GM12892 (cell line): ENCODE measurements around the gene LRRFIP2.

ENCODE experiments used
- POLR2A ChIP-seq: IDR thresholded peaks from 2 replicates; pipeline ENCODE4 v1.6.1; 2011; ENCODE audit warnings: low read depth, low read length, control low read depth
- POLR2AphosphoS5 ChIP-seq: IDR thresholded peaks from 2 replicates; pipeline ENCODE4 v1.6.1; 2011; ENCODE audit warnings: low read depth, low read length, control low read depth

- TF ChIP-seq POLR2A (no peak), POLR2AphosphoS5 (no peak)
Measured at GRCh38 chr3:37041546-37042195, 132.7 kb downstream of the LRRFIP2 start.
